GM12892 (cell line): ENCODE data around the gene ABCB8.

Experiments
- DNase-seq: peaks from one replicate; pipeline ENCODE4 v3.0.0; 2011; ENCODE audit not compliant: insufficient read length
- FAIRE-seq: peaks from 2 replicates; lab custom pipeline; 2011; peaks lifted over from hg19 to GRCh38; lab: Jason Lieb, UNC
- POLR2A ChIP-seq: IDR thresholded peaks from 2 replicates; pipeline ENCODE4 v1.6.1; 2011; ENCODE audit warnings: low read depth, low read length, control low read depth
- POLR2AphosphoS5 ChIP-seq: IDR thresholded peaks from 2 replicates; pipeline ENCODE4 v1.6.1; 2011; ENCODE audit warnings: low read depth, low read length, control low read depth
- TAF1 ChIP-seq: IDR thresholded peaks from 2 replicates; pipeline ENCODE4 v1.6.1; 2011; ENCODE audit warnings: low read depth, mild to moderate bottlenecking, control low read depth, low read length, borderline replicate concordance

Gene ABCB8

GRCh38 chr7:151043959-151044358, 15.7 kb downstream of the ABCB8 start:
- TF ChIP-seq POLR2AphosphoS5 (no peak), POLR2A (no peak), TAF1 (no peak)
- FAIRE-seq (no peak), DNase-seq (no peak)

GRCh38 chr7:151045262-151045661, 17.0 kb downstream of the ABCB8 start:
- no peak for FAIRE-seq
- TF ChIP-seq POLR2A = no peak
- TF ChIP-seq POLR2AphosphoS5 = no peak
- no peak for TF ChIP-seq TAF1
- DNase-seq = no peak

GRCh38 chr7:151045967-151046366, 17.7 kb downstream of the ABCB8 start:
- no peak for DNase-seq
- TF ChIP-seq TAF1 (no peak), POLR2A (no peak)
- FAIRE-seq = no peak

GRCh38 chr7:151046603-151047573, 18.6 kb downstream of the ABCB8 start:
- FAIRE-seq (no peak), DNase-seq (no peak)
- TF ChIP-seq POLR2AphosphoS5 (no peak), TAF1 (no peak), POLR2A (no peak)

GRCh38 chr7:151047976-151048815, 19.9 kb downstream of the ABCB8 start, which contains the start of gene ASIC3:
TSS of gene ASIC3 (plus strand) at chr7:151048531. CDS start at chr7:151048886, 355 bp downstream.
- FAIRE-seq = no peak
- TF ChIP-seq TAF1 (no peak), POLR2AphosphoS5 (no peak), POLR2A (no peak)
- no peak for DNase-seq

GRCh38 chr7:151048911-151049463, 20.7 kb downstream of the ABCB8 start:
- no peak for FAIRE-seq

GRCh38 chr7:151051108-151051507, 22.9 kb downstream of the ABCB8 start:
- DNase-seq (no peak), FAIRE-seq (no peak)
- TF ChIP-seq POLR2A (no peak), TAF1 (no peak), POLR2AphosphoS5 (no peak)

More at GRCh38 chr7:151048911-151049463, 20.7 kb downstream of the ABCB8 start:
- TF ChIP-seq POLR2A (no peak), POLR2AphosphoS5 (no peak), TAF1 (no peak)
- no peak for DNase-seq

GRCh38 chr7:151053096-151053495, 24.8 kb downstream of the ABCB8 start:
- DNase-seq = no peak
- no peak for FAIRE-seq
- TF ChIP-seq TAF1 = no peak
- TF ChIP-seq POLR2A = no peak
- no peak for TF ChIP-seq POLR2AphosphoS5

GRCh38 chr7:151053751-151054150, 25.5 kb downstream of the ABCB8 start:
- FAIRE-seq (no peak), DNase-seq (no peak)
- no peak for TF ChIP-seq TAF1
- TF ChIP-seq POLR2AphosphoS5 = no peak
- TF ChIP-seq POLR2A = no peak

GRCh38 chr7:151056283-151056665, 28.0 kb downstream of the ABCB8 start:
- FAIRE-seq (no peak), DNase-seq (no peak)
- no peak for TF ChIP-seq TAF1

GRCh38 chr7:151056666-151057505, 28.6 kb downstream of the ABCB8 start:
- FAIRE-seq = no peak
- TF ChIP-seq POLR2A (no peak), TAF1 (no peak), POLR2AphosphoS5 (no peak)
- no peak for DNase-seq
